Neuronal stem cell (in vitro differentiated cells): ENCODE measurements around the gene TVP23A.

Source experiments
- DNase-seq: peaks from one replicate; pipeline ENCODE4 v3.0.0-alpha.2; 2013; ENCODE audit warnings: low spot score
- H2AFZ ChIP-seq: one replicate; pipeline ENCODE4 v1.6.1; 2013; ENCODE audit warnings: mild to moderate bottlenecking, low read length, inconsistent platforms
- H2AK5ac ChIP-seq: 2 replicates; pipeline ENCODE4 v1.6.1; 2013; ENCODE audit warnings: low read depth, mild to moderate bottlenecking, inconsistent platforms, low read length, moderate library complexity, mixed read lengths
- H2BK120ac ChIP-seq: 2 replicates; pipeline ENCODE4 v1.6.1; 2013; ENCODE audit warnings: low read depth, mild to moderate bottlenecking, inconsistent platforms, low read length, moderate library complexity, mixed read lengths
- H2BK12ac ChIP-seq: one replicate; pipeline ENCODE4 v1.6.1; 2013; ENCODE audit warnings: low read length, inconsistent platforms
- H2BK15ac ChIP-seq: 2 replicates; pipeline ENCODE4 v1.6.1; 2013; ENCODE audit warnings: mild to moderate bottlenecking, low read length, inconsistent platforms, mixed read lengths
- H2BK5ac ChIP-seq: one replicate; pipeline ENCODE4 v1.6.1; 2013; ENCODE audit warnings: inconsistent platforms, mild to moderate bottlenecking, low read length, moderate library complexity
- H3K14ac ChIP-seq: one replicate; pipeline ENCODE4 v1.6.1; 2013; ENCODE audit warnings: low read length, inconsistent platforms
- H3K18ac ChIP-seq: 2 replicates; pipeline ENCODE4 v1.6.1; 2013; ENCODE audit warnings: low read length, inconsistent platforms
- H3K23ac ChIP-seq: 2 replicates; pipeline ENCODE4 v1.6.1; 2013; ENCODE audit warnings: low read depth, mild to moderate bottlenecking, mixed read lengths, low read length, inconsistent platforms; ENCODE audit not compliant: poor library complexity
- H3K27ac ChIP-seq: replicated peaks from 3 replicates; pipeline ENCODE4 v1.5.1; 2013; ENCODE audit warnings: low read length, inconsistent platforms
- H3K27me3 ChIP-seq, 3 experiments: 2 replicates each; pipeline ENCODE4 v1.6.1; 2013; ENCODE audit warnings: low read length in 3 of 3, mild to moderate bottlenecking in 2 of 3, inconsistent platforms in 1 of 3, low read depth in 1 of 3, mixed read lengths in 1 of 3, moderate library complexity in 1 of 3; ENCODE audit not compliant: control insufficient read depth in 3 of 3, insufficient read depth in 3 of 3
- H3K36me3 ChIP-seq, 2 donors: replicated peaks in 1 of 2; 2 replicates each; pipeline ENCODE4 v1.6.1; 2013; ENCODE audit warnings: low read length in 2 of 2; ENCODE audit not compliant: control insufficient read depth in 2 of 2, insufficient read depth in 2 of 2
- H3K4ac ChIP-seq: 2 replicates; pipeline ENCODE4 v1.6.1; 2013; ENCODE audit warnings: inconsistent platforms, mild to moderate bottlenecking, low read length, moderate library complexity
- H3K4me1 ChIP-seq, 2 donors: 1 replicate in 1 of 2; 2 replicates in 1 of 2; pipeline ENCODE4 v1.6.1; 2013; ENCODE audit warnings: low read length in 2 of 2, low read depth in 1 of 2; ENCODE audit not compliant: control insufficient read depth in 2 of 2, insufficient read depth in 1 of 2
- H3K4me2 ChIP-seq: one replicate; pipeline ENCODE4 v1.6.1; 2013; ENCODE audit warnings: mild to moderate bottlenecking, low read length, inconsistent platforms; ENCODE audit not compliant: insufficient read depth, poor library complexity, severe bottlenecking
- H3K4me3 ChIP-seq, 2 donors: 2 replicates each; pipeline ENCODE4 v1.5.1; 2013; ENCODE audit warnings: low read length in 2 of 2, mild to moderate bottlenecking in 2 of 2, inconsistent platforms in 1 of 2, moderate library complexity in 1 of 2
- H3K79me1 ChIP-seq: one replicate; pipeline ENCODE4 v1.6.1; 2013; ENCODE audit warnings: low read depth, mild to moderate bottlenecking, inconsistent platforms, low read length, moderate library complexity
- H3K9ac ChIP-seq: one replicate; pipeline ENCODE4 v1.6.1; 2013; ENCODE audit warnings: mild to moderate bottlenecking, low read depth, low read length, inconsistent platforms; ENCODE audit not compliant: poor library complexity
- H3K9me3 ChIP-seq, 2 donors: replicated peaks in 1 of 2; 2 replicates each; pipeline versions ENCODE3 to v1.6.1; 2013; ENCODE audit warnings: low read length in 2 of 2, mild to moderate bottlenecking in 2 of 2, inconsistent platforms in 1 of 2, low read depth in 1 of 2, mixed read lengths in 1 of 2, moderate library complexity in 1 of 2; ENCODE audit not compliant: control insufficient read depth in 2 of 2, insufficient read depth in 1 of 2
- H4K8ac ChIP-seq: one replicate; pipeline ENCODE4 v1.6.1; 2013; ENCODE audit warnings: low read depth, mild to moderate bottlenecking, inconsistent platforms, low read length, moderate library complexity
- H4K91ac ChIP-seq: one replicate; pipeline ENCODE4 v1.6.1; 2013; ENCODE audit warnings: low read length, low read depth, mild to moderate bottlenecking, inconsistent platforms; ENCODE audit not compliant: poor library complexity
- WGBS, 2 donors: extraction: QIAGEN DNeasy Blood & Tissue Kit; methylation state at CpG; one replicate each; pipeline ENCODE4 v1.1.7; 2013; ENCODE audit warnings: missing lambda C conversion rate in 2 of 2, mixed read lengths in 1 of 2; ENCODE audit not compliant: insufficient read length in 2 of 2, insufficient replicate concordance in 1 of 2; ENCODE audit errors: extremely low coverage in 2 of 2; 5-methylcytosine and 5-hydroxymethylcytosine counted together

Gene TVP23A

DNA sequence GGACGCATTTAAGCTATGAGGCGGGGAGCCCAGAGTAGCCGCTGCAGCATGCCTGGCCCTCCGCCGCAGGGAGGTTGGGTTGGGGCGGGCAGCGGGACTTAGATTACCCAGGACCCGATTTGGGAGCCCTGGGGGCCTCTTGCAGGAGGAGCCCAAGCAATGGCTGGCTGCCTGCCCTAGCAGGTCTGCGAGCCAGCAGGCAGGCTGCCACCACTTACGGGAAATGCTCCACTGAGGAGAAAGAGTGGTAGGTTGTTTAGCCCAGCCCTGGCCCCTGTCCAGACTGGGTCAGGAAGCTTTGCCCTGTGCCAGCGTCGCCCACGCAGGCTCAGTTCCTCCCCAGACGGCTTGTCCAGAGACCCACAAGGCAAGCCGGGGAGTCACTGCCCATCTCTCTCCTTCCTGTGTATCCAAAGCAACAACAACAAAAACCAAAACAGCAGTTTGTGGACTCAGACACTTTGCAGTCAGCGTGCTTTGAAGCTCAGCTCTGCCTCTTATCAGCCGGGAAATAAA is 10.3 kb upstream of the TVP23A start:
- peaks cover 0 to 3% of the 10 kb centered on the region in 2 donors for H3K4me1 ChIP-seq
- H2AFZ ChIP-seq, result peak overlapping the region; percentile 32
- H3K23ac ChIP-seq, result no peak overlapping the region
- H2BK12ac ChIP-seq, result no peak overlapping the region
- no peaks in the 10 kb centered on the region for H3K9me3 ChIP-seq
- no peak overlapping the region for H2AK5ac ChIP-seq
- H3K9ac ChIP-seq, result no peak overlapping the region
- H3K4me2 ChIP-seq, result no peak overlapping the region
- peak overlapping the region; percentile 33 for H4K91ac ChIP-seq
- H2BK15ac ChIP-seq, result no peak overlapping the region
- H4K8ac ChIP-seq, result no peak overlapping the region
- H3K27ac ChIP-seq, result no peak overlapping the region
- no peaks in the 10 kb centered on the region for H3K36me3 ChIP-seq
- no peaks in the 10 kb centered on the region for H3K79me1 ChIP-seq
- H3K4ac ChIP-seq, result no peak overlapping the region
- peak overlapping the region; percentile 58 for H3K18ac ChIP-seq
- no CpG with 5 or more reads among the region's 17 CpGs for WGBS, 2 donors
- no peak overlapping the region for H2BK5ac ChIP-seq
- no peak overlapping the region for H2BK120ac ChIP-seq
- H3K4me3 ChIP-seq, result no peak overlapping the region
- H3K27me3 ChIP-seq, result peaks cover 0 to 8% (median 0%) of the 10 kb centered on the region in 3 experiments
- no peak overlapping the region for H3K14ac ChIP-seq
- DNase-seq, result no peak

DNA sequence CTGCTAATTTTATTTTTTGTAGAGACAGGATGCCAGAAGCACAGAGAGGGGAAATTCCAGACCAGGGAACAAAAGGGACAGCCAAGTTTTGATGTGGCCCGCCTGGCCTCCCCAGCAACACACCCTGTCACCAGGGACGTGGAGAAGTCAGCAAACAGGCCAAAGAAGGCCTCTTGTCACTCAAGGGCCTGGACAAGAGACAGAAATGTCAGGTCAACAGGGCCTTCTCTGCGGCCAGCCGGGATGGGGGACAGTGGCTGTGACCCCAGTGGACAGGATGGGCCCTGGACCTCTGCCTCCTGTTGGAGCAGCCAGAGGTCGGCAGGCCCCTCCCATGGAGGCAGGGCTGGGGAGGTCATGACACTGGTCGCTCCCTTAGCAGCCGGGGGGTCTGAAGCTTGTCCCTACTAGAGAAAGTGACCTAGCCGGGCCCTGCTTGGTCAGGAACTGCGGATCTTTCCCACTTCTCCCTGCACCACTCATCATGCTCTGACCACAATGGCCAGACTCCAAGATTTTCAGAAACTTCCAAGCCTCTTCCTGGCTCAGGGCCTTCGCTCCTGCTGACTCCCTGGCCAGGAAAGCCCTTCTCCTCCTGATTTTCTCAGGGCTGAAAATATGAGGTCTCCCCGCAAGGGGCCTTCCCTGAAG is 9.2 kb upstream of the TVP23A start:
- Histone ChIP-seq H3K9ac (no peak overlapping the region), H3K27me3 (peaks cover 0 to 9% (median 0%) of the 10 kb centered on the region in 3 experiments), H3K14ac (no peak overlapping the region), H3K4ac (no peak overlapping the region), H3K79me1 (no peaks in the 10 kb centered on the region), H3K23ac (no peak overlapping the region), H3K4me1 (peaks cover 0 to 3% of the 10 kb centered on the region in 2 donors), H4K91ac (no peak overlapping the region), H3K36me3 (no peaks in the 10 kb centered on the region), H2BK12ac (no peak overlapping the region), H2BK5ac (no peak overlapping the region), H3K18ac (peak overlapping the region; percentile 81), H2AK5ac (peak overlapping the region; percentile 74), H2BK15ac (peak overlapping the region; percentile 55), H2AFZ (peak overlapping the region; percentile 32), H3K4me3 (no peak overlapping the region), H3K27ac (no peak overlapping the region), H3K9me3 (no peaks in the 10 kb centered on the region), H3K4me2 (no peak overlapping the region), H2BK120ac (no peak overlapping the region), H4K8ac (no peak overlapping the region)
- DNase-seq, result no peak
- WGBS, 2 donors, result no CpG with 5 or more reads among the region's 11 CpGs

DNA sequence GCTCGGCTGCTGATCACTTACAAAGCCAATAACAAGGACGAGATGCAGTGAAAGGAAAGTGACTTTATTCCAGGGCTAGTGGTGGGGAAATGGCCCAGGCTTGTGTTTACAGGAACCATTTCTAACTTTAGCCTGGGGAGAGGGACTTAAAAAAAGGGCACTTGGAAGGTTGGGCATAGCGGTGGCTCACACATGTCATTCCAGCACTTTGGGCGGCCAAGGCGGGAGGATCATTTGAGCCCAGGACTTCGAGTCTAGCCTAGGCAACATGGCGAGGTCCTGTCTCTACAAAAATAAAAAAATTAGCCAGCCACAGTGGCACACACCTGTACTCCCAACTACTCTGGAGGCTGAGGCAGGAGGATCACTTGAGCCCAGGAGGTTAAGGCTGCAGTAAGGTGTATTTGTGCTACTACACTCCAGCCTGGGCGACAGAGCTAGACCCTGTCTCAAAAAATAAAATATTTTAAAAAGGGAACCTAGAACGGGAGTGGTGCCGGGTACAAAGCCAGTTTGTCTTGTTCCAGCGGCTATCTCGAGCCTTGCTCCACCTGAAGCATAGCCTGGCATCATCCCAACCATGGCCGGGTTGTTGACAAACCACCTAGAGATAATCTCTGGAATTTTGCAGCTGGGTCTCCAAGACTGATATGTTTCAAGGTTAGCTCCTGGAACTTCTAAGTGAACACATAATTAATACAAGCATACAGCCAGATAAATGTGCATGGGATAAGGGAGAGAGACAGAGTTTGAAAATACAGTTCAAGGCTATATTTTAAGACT is 5.7 kb upstream of the TVP23A start:
- H3K14ac ChIP-seq, result no peak overlapping the region
- no peak overlapping the region for H3K4ac ChIP-seq
- H4K91ac ChIP-seq, result no peak overlapping the region
- peaks cover 0 to 3% of the 10 kb centered on the region in 2 donors for H3K4me1 ChIP-seq
- no peak overlapping the region for H2BK12ac ChIP-seq
- no peak overlapping the region for H3K9ac ChIP-seq
- WGBS, 2 donors, result no CpG with 5 or more reads among the region's 13 CpGs
- H3K4me3 ChIP-seq, result no peak overlapping the region
- H2BK5ac ChIP-seq, result no peak overlapping the region
- H4K8ac ChIP-seq, result no peak overlapping the region
- no peaks in the 10 kb centered on the region for H3K36me3 ChIP-seq
- no peak overlapping the region for H3K27ac ChIP-seq
- peaks cover 0 to 23% (median 0%) of the 10 kb centered on the region in 3 experiments for H3K27me3 ChIP-seq
- no peak overlapping the region for H2BK15ac ChIP-seq
- no peak overlapping the region for H3K23ac ChIP-seq
- H3K79me1 ChIP-seq, result no peaks in the 10 kb centered on the region
- H3K4me2 ChIP-seq, result no peak overlapping the region
- H3K9me3 ChIP-seq, result no peaks in the 10 kb centered on the region
- H2BK120ac ChIP-seq, result no peak overlapping the region
- H3K18ac ChIP-seq, result no peak overlapping the region
- H2AK5ac ChIP-seq, result no peak overlapping the region
- no peak for DNase-seq
- H2AFZ ChIP-seq, result no peak overlapping the region

DNA sequence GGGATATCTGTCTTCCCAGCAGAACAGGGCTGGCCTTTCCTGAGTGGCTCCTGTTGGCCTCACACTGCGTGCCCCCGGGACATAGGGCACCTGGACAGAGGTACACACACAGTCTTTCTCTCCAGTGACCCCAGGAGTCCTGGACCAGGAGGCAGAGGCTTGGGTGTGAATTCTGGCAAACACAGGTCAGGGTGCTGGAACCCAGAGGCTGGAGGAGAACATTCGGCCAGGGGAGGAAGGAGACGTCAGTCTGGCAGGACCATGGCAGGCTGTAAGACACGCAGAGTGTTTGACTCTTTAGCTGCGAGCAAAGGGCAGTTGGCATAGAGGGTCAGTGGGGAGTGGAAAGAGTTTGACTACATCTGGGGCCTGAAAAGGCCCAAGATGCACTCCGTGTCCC is 4.1 kb upstream of the TVP23A start:
- peaks cover 0 to 29% (median 0%) of the 10 kb centered on the region in 3 experiments for H3K27me3 ChIP-seq
- H2AK5ac ChIP-seq, result peak overlapping the region; percentile 3
- no peak overlapping the region for H4K91ac ChIP-seq
- H3K14ac ChIP-seq, result peak overlapping the region; percentile 27
- H3K4me2 ChIP-seq, result no peak overlapping the region
- no peak overlapping the region for H3K4me3 ChIP-seq
- no peak overlapping the region for H2BK120ac ChIP-seq
- H3K4me1 ChIP-seq, result peaks cover 0 to 4% of the 10 kb centered on the region in 2 donors
- peaks cover 1% of the 10 kb centered on the region for H3K79me1 ChIP-seq
- no peak overlapping the region for H3K4ac ChIP-seq
- DNase-seq, result no peak
- H2BK5ac ChIP-seq, result no peak overlapping the region
- H4K8ac ChIP-seq, result no peak overlapping the region
- no peak overlapping the region for H2AFZ ChIP-seq
- no peak overlapping the region for H2BK12ac ChIP-seq
- H3K27ac ChIP-seq, result no peak overlapping the region
- no peaks in the 10 kb centered on the region for H3K9me3 ChIP-seq
- no peak overlapping the region for H3K18ac ChIP-seq
- no peak overlapping the region for H3K9ac ChIP-seq
- no peak overlapping the region for H3K23ac ChIP-seq
- no CpG with 5 or more reads among the region's 7 CpGs for WGBS, 2 donors
- H3K36me3 ChIP-seq, result no peaks in the 10 kb centered on the region
- no peak overlapping the region for H2BK15ac ChIP-seq
